Measurements from ENCODE around the gene CGNL1. TPM values are rescaled to one million over a fixed set of nuclear protein-coding genes. Genes with fewer than 3 reads are reported as not detected.

Gene CGNL1
- total RNA-seq, 6 experiments from 2014 or later: 23.6 to 54.5 (median 42.9) TPM

GRCh38 chr15:57510647-57511046 is 134.3 kb downstream of the CGNL1 start:
- Histone ChIP-seq H3K4me3 (no peak overlapping the region), H3K27ac (no peak overlapping the region), H3K36me3 (no peaks in the 10 kb centered on the region), H3K9me3 (no peaks in the 10 kb centered on the region), H3K27me3 (no peaks in the 10 kb centered on the region), H3K4me1 (peaks cover 0 to 8% (median 4%) of the 10 kb centered on the region in 4 donors)
- 50% methylated on average over 9 of the region's 9 CpGs for WGBS (ENCODE audit: insufficient coverage, low coverage, low lambda C conversion rate, missing lambda C conversion rate)
- peak in 1 of 3 donors; percentile 30 for DNase-seq
- peak in 3 of 4 donors; percentile 67 to 78 (median 75) for ATAC-seq
- TF ChIP-seq POLR2A (IDR thresholded peaks at IDR 0.05) (no peak), CTCF (IDR thresholded peaks at IDR 0.05) (no peak)
- intact Hi-C loops (cut with DNase I): no loop called here

- TF ChIP-seq CTCF (IDR thresholded peaks at IDR 0.05): no peak
- no peak for TF ChIP-seq POLR2A (IDR thresholded peaks at IDR 0.05)
- whole genome bisulfite sequencing (ENCODE audit: insufficient coverage, low coverage, low lambda C conversion rate, missing lambda C conversion rate): 76% methylated on average over 13 of the region's 22 CpGs
- H3K27me3 ChIP-seq: no peaks in the 10 kb centered on the region
- DNase-seq: no peak
- no peaks in the 10 kb centered on the region for H3K4me1 ChIP-seq
- H3K36me3 ChIP-seq: peaks cover 0 to 39% (median 10%) of the 10 kb centered on the region in 4 donors
- no peak overlapping the region for H3K27ac ChIP-seq
- ATAC-seq: no peak
- no peak overlapping the region for H3K4me3 ChIP-seq
- no peaks in the 10 kb centered on the region for H3K9me3 ChIP-seq
- intact Hi-C loops (cut with DNase I): no loop called here
Observed at GRCh38 chr15:57516327-57517029, 140.2 kb downstream of the CGNL1 start.

- WGBS (ENCODE audit: insufficient coverage, low coverage, low lambda C conversion rate, missing lambda C conversion rate): 57% methylated on average over 2 of the region's 6 CpGs
- intact Hi-C loops (cut with DNase I): no loop called here
- no peak overlapping the region for H3K27ac ChIP-seq
Observed at GRCh38 chr15:57517030-57517671, 140.8 kb downstream of the CGNL1 start.

GRCh38 chr15:57518779-57519405 is 142.6 kb downstream of the CGNL1 start:
- TF ChIP-seq POLR2A (IDR thresholded peaks at IDR 0.05) (no peak), CTCF (IDR thresholded peaks at IDR 0.05) (no peak)

More at GRCh38 chr15:57517030-57517671, 140.8 kb downstream of the CGNL1 start:
- no peak for TF ChIP-seq CTCF (IDR thresholded peaks at IDR 0.05)
- TF ChIP-seq POLR2A (IDR thresholded peaks at IDR 0.05): no peak
- Histone ChIP-seq H3K4me1 (no peaks in the 10 kb centered on the region), H3K4me3 (no peak overlapping the region), H3K9me3 (no peaks in the 10 kb centered on the region), H3K36me3 (peaks cover 0 to 39% (median 10%) of the 10 kb centered on the region in 4 donors), H3K27me3 (no peaks in the 10 kb centered on the region)
- DNase-seq (no peak), ATAC-seq (no peak)

More at GRCh38 chr15:57518779-57519405, 142.6 kb downstream of the CGNL1 start:
- H3K9me3 ChIP-seq: no peaks in the 10 kb centered on the region
- WGBS (ENCODE audit: insufficient coverage, low coverage, low lambda C conversion rate, missing lambda C conversion rate): 89% methylated on average over 8 of the region's 13 CpGs
- H3K27me3 ChIP-seq: no peaks in the 10 kb centered on the region
- DNase-seq: no peak
- no peak overlapping the region for H3K4me3 ChIP-seq
- H3K4me1 ChIP-seq: no peaks in the 10 kb centered on the region
- intact Hi-C loops (cut with DNase I): no loop called here
- peaks cover 0 to 49% (median 14%) of the 10 kb centered on the region in 4 donors for H3K36me3 ChIP-seq
- no peak overlapping the region for H3K27ac ChIP-seq
- no peak for ATAC-seq
